Suprapubic skin (tissue), 3 donors: ENCODE results near the gene ZSWIM6.

ENCODE experiments used
- POLR2AphosphoS5 ChIP-seq, 3 donors: sonication (generic); formaldehyde crosslinking; IDR thresholded peaks; one replicate each; pipeline ENCODE4 v1.6.1; 2017; ENCODE audit warnings: antibody characterized with exemption in 3 of 3
- TF ChIP-seq, protein P1 (sequence below), 2 donors: fragments of 200-600 bp in 1 of 2; fragments of 450-650 bp in 1 of 2; sonication (generic) in 1 of 2; IDR thresholded peaks; one replicate each; pipeline ENCODE4 v1.5.1; 2016 to 2019; ENCODE audit warnings: antibody characterized with exemption in 2 of 2, mild to moderate bottlenecking in 1 of 2, moderate library complexity in 1 of 2

- TF ChIP-seq, protein P1, sequence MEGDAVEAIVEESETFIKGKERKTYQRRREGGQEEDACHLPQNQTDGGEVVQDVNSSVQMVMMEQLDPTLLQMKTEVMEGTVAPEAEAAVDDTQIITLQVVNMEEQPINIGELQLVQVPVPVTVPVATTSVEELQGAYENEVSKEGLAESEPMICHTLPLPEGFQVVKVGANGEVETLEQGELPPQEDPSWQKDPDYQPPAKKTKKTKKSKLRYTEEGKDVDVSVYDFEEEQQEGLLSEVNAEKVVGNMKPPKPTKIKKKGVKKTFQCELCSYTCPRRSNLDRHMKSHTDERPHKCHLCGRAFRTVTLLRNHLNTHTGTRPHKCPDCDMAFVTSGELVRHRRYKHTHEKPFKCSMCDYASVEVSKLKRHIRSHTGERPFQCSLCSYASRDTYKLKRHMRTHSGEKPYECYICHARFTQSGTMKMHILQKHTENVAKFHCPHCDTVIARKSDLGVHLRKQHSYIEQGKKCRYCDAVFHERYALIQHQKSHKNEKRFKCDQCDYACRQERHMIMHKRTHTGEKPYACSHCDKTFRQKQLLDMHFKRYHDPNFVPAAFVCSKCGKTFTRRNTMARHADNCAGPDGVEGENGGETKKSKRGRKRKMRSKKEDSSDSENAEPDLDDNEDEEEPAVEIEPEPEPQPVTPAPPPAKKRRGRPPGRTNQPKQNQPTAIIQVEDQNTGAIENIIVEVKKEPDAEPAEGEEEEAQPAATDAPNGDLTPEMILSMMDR (IDR thresholded peaks at IDR 0.05): no peak
- no peak for TF ChIP-seq POLR2AphosphoS5 (IDR thresholded peaks at IDR 0.05)
These were observed 131.5 kb downstream of the ZSWIM6 start for GRCh38 chr5:61463596-61463995.
